A549 (cell line): ENCODE measurements around the gene UNC13A.

ENCODE experiments used
- CTCF ChIP-seq: fragments of >200 bp; sonication (Bioruptor Twin); formaldehyde crosslinking; IDR thresholded peaks from 3 replicates; pipeline ENCODE4 v1.5.1; 2016
- ELK1 ChIP-seq: fragments of 150-350 bp; IDR thresholded peaks from 2 replicates; pipeline ENCODE4 v1.6.1; 2014; ENCODE audit warnings: low read depth, mild to moderate bottlenecking, low read length
- HOXA7 ChIP-seq: fragments of 250-450 bp; sonication (Bioruptor Pico); IDR thresholded peaks from 2 replicates; pipeline ENCODE4 v1.5.0; 2020; ENCODE audit warnings: mild to moderate bottlenecking, moderate library complexity
- POLR2A ChIP-seq: IDR thresholded peaks from 2 replicates; pipeline ENCODE4 v1.6.1; 2012; ENCODE audit warnings: mild to moderate bottlenecking, low read length
- ZFP36 ChIP-seq: fragments of 450-650 bp; IDR thresholded peaks from 2 replicates; pipeline ENCODE4 v1.6.1; 2014; ENCODE audit warnings: borderline replicate concordance; ENCODE audit not compliant: partially characterized antibody
- TF ChIP-seq, protein P1 (sequence below): IDR thresholded peaks from 2 replicates; pipeline ENCODE4 v1.6.1; 2012; ENCODE audit warnings: low read depth, borderline replicate concordance

- TF ChIP-seq CTCF (no peak), POLR2A (no peak), ZFP36 (peak; percentile 60), ELK1 (no peak), HOXA7 (no peak)
- TF ChIP-seq, protein P1, sequence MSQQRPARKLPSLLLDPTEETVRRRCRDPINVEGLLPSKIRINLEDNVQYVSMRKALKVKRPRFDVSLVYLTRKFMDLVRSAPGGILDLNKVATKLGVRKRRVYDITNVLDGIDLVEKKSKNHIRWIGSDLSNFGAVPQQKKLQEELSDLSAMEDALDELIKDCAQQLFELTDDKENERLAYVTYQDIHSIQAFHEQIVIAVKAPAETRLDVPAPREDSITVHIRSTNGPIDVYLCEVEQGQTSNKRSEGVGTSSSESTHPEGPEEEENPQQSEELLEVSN = no peak
Measured at GRCh38 chr19:17673937-17674799, 14.0 kb downstream of the UNC13A start.
